Superior temporal gyrus (tissue), 1 donor: ENCODE results near the gene GNG2.

Experiments used
- DNase-seq: peaks from one replicate; pipeline ENCODE4 v3.0.0-alpha.2; 2016; ENCODE audit errors: extremely low spot score

Gene GNG2

DNA sequence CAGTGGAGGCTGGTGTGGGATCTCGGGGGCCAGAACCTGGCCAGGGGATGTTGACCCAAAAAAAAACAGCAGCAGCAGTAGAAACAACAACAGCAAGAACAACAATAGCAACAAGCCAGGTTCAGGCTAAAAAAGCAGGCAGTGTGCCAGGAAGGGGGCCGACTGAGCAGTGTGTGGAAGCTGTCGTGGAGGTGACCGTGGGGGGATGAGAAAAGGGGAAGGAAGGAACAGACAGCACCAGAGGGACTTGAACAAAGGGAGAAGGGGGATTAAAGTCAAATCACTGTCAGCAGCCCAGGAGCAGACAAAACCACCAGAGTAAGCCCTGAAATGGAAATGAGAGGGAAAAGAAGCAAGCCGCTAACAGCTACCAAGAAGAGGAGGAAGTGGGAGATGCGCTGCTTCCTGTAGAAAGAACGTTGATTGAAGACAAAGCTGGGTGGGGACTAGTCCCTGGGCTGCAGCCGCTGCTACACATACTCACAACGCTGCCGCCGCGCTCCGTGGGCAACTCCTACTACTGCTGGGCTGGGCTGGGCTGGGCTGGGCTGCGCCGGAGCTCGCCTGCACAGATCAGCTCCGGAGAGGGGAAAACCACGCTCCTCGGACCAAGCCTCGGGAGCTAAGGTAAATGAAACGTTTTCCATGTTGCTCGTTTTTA is at the start of gene GNG2:
GNG2 (plus strand) TSS at position 449 of the 661 bp plus-strand sequence. CDS start 90,067 bp downstream, outside the sequence.
- DNase-seq, result peak; percentile 73

DNA sequence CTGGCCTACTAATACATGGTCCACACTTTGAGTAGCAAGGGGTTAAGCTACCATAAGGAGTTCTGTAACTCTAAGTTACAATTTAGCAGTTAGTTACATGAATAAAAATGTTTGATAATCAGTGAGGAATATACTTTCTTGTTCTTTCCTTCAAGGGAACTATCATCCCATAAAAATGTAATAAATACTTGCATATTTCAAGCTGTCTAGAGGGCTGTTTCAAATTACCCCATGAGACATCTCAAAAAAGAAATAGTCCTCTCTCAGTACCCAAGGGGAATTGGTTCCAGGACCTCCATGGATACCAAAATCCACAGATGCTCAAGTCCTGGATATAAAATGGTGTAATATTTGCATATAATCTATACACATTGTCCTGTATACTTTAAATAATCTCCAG is 48.7 kb upstream of the GNG2 start:
- DNase-seq, result no peak

DNA sequence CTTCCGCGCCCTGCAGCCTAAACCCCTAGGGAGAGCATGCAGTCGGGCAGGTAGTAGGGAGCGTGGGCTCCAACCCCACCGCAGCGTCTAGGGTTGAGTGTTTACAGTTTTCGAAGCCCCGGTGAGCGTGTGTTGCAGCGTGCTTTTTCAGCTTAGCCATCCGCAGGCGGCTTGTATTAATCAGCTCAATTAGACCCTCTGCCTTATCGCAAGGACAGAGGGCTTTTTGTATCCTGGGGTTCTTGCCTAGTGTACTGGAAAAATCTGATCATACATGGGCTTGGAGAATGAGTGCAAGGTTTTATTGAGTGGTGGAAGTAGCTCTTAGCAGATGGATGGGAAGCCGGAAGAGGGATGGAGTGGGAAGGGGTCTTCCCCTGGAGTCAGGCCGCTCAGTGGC is 44.4 kb upstream of the GNG2 start:
- DNase-seq, result no peak

DNA sequence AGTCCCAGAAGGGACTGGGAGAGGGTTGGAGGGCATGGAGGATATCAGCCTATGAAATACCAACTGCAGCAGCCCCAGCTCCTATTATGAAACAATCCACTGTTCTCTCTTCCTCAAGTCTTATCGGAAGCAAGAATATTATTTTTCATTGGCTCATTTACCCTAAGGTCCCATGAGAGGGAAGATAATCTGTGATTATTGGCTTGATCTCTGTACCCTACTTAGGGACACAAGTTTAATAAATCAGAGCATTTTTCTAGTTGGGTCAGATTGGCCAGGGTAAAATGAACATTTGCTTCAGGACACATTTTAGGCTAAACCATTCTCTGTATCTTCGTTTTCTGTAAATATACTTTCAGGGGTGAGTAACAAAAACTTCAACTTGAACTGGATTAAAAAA is 43.1 kb upstream of the GNG2 start:
- DNase-seq, result no peak

DNA sequence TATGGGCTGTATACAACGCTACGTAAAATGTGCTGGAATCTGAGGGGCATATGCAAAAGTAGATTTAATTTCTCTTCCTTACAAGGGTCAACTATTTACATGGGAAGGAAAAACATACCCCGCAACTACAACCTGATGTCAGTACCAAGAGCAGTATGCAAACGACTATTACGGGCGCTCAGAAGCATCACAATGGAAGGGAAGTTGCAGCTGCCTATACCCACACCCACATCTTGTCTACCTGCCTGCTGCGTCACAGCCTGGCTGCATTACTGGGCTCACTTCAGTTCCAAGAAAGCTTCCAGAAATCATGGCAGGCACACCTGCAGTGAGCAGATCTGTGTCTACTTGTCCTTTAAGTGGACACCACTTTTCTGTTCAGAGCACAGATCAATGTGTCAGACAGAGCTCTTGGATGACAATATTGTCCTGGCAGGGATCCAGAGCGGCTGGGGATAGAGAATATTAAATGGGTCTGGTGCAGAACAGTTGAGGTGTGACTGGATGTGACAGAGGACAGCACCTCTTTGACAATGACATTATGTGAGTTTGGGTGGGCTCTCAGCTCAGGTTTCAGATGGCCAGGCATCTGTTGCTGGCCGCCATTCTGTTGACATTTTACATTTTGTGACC is 41.5 kb upstream of the GNG2 start:
- DNase-seq, result no peak

DNA sequence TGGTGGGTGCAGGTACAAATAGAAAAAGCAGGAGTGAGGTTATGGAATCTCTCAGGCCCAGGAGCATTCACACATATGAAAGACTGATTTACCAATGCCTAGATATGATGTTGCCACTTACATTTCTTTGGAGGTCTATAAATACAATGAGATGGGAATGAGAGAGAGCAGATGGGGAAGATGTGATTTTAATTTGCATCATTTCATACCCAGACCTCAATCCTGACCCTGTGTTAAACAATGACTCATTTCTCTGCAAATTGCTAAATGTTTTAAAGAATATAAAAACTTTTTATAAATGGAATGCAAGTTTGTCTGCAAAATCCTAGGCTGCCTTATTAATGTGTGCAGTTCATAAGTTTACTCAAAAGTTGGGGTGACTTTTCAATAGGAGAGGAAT is 38.6 kb upstream of the GNG2 start:
- no peak for DNase-seq

DNA sequence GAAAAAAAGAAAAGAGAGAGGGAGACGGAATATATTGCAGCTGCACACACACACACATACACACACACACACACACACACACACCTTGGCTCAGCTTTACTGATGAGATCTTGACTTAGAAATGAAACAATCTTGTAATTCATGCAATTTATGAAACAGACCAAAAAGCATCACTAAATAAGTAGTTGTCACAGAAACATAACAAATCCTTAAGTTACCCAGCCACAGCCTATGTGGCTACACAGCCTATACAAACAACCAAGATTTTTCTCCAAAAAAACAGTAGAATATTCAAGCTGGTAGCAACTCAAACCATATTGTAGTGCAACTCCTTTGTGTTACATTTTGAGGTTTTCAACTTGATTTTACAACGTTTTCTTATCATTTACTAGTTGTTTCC is 37.9 kb upstream of the GNG2 start:
- DNase-seq, result no peak

DNA sequence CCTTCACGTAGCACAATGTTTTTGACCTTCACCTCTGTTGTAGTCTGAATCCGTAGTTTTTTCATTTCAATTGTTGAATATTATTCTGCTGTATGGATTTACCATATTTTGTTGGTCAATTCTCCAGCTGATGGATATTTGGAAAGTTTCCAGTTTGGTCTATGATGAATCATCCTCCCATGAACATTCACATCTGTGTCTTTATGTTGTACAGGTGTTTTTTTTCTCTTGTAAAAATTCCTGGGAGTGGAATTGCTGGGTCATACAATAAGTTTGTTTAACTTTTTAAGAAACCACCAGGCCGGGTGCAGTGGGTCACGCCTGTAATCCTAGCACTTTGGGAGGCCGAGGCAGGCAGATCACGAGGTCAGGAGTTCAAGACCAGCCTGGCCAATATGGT is 36.7 kb upstream of the GNG2 start:
- no peak for DNase-seq

DNA sequence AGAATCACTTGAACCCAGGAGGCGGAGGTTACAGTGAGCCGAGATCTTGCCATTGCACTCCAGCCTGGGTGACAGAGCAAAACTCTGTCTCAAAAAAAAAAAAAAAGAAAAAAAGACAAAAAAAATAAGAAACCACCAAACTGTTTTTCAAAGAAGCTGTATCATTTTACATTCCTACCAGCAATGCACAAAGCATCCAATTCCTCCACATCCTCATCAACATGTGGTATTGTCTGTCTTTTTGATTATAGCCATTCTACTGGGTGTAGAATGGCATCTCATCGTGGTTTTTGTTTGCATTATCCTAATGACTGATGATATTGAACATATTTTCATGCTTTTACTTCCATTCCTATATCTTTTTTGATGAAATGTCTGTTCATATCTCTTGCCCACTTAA is 36.2 kb upstream of the GNG2 start:
- no peak for DNase-seq

DNA sequence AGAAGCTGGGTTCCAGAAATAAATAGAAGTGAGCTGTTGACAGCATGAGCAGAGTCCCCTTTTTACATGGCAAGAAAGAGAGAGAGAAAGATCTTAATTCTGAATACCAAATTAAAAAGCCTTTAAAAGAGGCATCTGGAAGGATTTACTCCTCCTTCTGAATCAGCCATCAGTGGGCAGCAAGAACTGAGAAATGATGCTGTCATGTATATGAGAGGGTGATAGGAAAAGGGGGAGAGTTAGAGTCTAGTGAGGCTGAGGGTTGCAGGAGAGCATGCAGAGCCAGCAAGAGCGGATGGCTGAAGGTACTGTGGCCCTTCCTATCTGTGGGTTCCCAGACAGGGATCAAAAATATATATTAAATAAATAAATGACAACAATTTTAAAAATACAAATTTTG is 34.5 kb upstream of the GNG2 start:
- DNase-seq, result no peak

DNA sequence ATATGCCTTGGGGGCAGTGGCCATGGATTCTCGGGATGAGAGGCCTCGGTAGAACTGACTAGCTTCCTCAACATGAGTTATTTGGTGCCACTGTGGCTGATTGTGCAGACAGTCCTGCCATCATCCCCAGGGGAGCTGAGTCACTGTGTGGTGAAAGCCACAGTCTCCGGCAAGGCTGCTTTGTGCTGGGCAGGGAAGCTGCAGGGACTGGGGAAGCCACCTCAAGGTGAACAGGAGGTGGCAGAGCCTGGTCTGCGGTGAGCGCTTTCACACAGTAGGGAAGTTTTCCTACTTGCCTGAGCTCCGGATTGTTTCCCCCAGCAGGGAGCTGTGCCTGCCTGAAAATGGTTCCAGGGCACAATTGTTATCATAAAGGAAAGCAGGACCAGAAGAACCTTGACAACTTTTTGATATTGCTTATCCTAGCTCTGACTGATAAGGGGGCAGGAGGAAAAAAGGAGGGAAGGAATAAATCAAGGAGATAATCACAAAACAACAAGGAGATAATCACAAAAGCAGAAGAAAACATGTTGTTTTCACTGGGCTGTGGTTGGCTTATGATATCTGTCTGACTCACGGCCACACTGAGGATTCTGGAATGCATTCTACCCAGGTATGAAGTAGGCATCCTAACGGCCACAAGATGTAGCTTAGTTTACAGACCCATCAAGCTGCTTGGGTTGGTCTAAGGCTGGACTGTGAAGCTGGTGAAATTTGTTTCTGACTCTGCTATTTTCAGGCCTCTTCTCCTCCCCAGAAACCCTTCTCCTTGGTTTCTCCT is 32.2 kb upstream of the GNG2 start:
- no peak for DNase-seq

DNA sequence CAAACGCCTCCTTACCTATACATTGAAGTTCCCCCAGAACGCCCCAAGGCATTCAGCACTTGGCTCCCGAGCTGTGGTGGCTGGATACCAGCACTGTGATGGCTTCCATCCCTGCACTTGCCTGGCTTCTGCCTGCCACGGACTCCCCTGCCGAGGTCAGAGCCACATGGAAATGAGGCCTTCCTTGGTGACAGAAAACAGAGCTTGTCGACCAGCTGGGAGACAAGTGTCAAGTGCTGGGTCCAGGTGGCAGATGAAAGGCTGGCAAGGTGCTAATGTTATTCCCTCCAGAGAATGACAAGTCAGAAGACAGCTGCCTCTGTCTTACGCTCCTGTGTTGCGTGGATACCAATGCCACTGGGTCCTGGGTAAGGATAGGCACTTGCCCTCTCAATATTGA is 26.2 kb upstream of the GNG2 start:
- no peak for DNase-seq

DNA sequence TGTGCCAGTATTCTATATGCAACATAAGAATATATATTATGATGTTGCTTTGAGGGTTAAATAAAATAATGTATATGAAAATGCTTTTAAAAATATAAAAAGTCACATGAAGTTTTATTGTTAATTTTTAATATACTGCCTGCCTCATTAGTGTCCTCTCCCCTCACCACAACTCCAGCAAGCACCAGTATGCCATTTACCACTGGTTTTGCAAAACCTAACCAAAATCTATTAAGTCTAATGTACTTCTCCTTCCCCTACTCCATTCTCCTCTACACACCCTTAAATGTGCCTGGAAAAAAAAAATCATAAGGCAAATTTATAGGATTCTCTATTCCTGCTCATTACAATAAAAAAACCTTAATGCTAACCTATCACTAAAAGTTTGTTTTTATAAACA is 24.0 kb upstream of the GNG2 start:
- no peak for DNase-seq

DNA sequence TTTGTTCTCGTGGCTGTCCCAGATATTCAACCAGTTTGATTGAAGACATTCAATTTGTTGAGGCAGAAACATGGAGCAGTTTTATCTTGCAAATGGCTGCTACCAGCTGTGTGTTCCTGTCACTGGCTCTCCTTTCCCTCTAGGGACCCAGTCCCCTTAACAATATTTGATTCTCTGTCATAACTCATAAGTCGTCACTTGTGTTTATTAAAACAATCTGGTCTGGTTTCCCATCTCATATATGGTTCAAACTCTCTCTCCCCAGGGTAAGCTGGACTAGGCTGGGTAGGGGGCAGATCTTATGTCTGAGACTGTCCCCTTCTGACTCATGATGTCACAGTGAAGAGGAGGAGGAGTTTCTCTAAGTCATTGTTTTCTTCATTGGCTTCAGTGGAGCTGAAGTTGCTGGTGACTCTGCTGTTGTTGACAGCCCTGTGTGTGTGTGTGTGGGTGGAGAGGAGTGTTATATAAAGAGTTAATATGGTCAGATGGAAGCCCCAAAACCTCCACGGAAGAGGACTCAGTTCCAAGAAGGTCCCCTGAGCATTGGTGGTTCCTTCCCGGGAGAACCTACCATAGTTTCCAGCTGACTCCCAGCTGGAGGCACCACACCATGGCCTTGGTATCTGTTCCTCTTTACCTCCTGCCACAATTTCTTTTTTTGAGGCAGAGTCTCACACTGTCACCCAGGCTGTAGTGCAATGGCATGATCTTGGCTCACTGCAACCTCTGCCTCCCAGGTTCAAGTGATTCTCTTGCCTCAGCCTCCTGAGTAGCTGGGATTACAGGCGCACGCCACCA is 16.1 kb upstream of the GNG2 start:
- DNase-seq, result no peak

DNA sequence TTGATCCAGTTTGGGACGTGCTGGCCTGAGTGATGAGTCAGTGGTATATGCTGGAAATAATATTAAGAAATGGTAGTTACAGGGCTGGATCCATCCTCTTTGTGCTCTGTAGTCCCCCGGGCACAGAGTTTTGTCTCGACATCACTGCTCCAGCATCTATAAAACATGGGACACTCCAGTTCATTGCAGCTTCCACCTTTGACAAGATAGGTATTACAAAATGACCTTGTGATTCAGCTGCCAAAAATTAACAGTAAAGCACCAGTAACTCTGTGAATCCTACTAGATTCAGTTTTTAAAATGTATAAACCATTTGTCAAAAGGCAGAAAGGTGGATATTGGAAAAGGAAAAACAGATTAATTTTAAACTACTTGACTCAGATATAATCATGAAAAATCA is 14.6 kb upstream of the GNG2 start:
- DNase-seq, result no peak

DNA sequence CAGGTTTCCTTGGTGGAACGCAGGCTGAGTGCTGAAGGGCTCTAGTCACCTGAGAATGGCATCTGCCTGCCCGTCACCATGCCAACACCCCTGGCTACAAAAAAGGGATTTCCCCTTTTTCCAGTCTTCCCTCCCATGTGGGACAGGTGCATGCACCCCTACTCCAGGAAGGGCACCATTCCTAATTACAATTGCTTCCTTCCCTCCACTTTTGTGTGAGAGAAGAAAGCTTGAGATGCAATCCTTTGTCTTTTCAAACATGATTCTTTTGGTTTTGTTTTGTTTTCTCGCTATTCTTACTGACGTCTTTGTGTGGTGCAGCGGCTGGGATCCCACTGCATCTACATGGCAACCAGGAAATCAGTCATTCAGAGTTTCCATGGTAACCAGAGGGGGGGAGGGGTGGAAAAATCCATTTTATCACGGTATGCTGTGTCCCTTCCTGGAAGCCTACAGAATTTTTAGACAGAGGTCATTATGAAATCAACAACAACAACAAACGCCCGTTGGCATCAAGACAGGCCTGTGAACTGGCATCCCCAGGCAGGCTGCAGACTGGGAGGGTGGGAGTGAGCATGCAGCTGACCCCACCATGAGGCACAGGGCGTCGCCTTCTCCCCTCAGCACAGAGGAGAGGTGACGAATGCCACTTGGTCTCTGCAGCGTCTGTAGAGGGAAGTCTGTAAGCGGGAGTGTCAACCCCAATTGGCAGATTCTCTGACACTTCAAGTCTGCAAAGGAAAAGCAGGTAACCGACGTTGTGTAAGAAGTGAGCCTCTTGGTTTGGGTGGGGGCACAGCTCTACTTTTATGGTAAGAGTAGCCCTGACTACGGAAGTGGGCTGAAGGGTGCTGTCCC is 13.6 kb upstream of the GNG2 start:
- DNase-seq, result peak; percentile 57

DNA sequence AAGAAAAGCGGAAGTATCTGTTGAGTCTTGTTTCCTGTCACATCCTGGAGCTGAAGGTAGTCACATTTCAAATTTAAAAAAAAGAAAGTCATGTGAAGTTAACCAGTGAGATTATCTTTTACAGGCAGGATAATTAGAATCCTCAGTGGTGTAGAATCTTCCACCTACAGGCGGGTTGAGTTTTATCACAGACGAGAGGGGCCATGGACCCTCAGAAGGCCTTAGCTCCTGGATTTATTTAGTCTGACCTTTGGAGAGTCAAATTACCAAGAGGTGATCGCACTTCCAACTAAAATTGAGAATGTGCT is 13.0 kb upstream of the GNG2 start:
- no peak for DNase-seq

DNA sequence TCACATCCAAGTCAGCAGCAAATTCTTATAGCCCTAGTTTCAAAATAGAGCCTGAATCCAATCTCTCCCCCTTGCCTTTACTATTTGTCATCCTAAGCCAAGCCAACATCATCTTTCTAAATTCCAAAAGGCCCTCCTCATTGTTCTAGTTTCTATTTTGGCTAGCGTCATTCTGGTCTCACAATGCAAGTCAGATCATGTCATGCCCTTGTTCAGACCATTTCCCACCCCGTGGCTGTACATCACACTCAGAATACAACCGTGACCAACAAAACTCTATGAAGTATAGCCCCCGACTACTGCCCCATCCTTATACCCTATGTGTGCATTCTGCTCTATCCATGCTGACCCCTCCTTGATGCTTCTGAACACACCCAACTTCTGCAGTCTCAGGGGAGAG is 12.3 kb upstream of the GNG2 start:
- no peak for DNase-seq

DNA sequence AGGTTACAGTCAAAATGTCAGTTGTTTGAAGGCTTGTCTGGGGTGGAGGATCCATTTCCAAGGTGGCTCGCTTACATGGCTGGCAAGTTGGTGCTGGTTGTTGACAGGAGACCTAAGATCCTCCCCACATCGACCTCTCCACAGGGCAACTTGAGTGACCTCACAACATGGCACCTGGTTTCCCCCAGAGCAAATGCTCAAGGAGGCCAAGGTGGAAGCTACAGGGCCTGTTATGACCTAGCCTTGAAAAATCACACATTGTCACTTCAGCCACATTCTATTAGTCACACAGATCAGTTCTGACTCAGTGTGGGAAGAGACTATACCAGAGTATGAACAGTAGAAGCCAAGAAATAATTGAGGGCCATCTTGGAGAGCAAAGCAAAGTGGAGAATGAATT is 11.3 kb upstream of the GNG2 start:
- DNase-seq, result no peak

DNA sequence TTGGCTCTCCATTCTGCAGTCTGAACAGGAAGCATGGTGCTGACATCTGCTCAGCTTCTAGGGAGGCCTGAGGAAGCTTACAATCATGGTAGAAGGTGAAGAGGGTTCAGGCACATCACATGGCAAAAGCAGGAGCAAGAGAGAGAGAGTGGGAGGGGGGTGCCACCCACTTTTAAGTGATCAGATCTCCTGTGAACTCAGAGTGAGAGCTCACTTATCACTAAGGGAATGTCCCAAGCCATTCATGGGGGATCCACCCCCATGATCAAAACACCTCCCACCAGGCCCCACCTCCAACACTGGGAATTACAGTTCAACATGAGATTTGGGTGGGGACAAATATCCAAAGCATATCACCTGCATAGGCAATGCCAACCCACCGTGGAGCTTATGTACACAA is 9.8 kb upstream of the GNG2 start:
- no peak for DNase-seq

DNA sequence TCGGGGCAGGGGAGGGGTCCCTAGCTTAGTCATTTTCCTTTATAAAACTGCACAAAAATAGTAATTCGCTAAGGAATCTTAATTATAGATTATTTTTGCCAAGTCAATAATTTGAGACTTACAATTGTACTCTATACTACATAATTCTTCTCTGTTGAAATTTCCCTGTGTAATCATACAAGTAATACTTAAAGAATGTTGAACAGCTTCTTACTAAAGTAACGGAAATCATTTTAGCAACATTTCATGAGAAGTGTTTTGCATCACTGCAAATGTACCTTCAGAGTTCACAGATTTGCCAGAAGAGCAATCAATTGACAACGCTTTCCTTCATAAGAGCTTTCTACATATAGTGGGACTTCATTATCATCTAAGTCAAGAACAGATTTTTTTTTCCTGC is 7.9 kb upstream of the GNG2 start:
- DNase-seq, result no peak

DNA sequence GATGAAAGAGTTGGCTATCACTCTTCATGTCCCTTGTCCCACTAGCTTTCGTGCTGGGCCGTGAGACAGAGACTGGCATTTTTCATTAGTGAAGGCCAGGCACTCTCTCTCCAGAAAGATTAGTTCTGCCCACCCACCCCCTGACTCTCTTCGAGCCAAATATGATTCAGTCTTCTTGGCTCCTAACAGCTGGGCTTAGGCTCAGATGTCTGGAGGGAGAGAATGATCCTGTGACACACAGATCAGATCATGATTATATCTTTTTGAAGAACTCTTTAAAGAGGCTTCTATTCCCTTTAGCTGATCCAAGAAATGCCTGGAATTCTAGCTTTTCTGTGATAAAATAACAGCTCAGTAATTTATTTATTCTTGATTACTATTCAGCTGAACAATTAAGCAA is 5.2 kb upstream of the GNG2 start:
- DNase-seq, result no peak
